Measurements from ENCODE around the gene KLHDC4. TPM values are rescaled to one million over a fixed set of nuclear protein-coding genes. Genes with fewer than 3 reads are reported as not detected.
A peak's percentile ranks its signal among the peaks of the same experiment; 100 is the strongest.
"Not testable (repeated sequence)": the region's sequence is repeated elsewhere in the genome, so short reads cannot be mapped to it uniquely, and the experiment has no call there.

KLHDC4 gene
- total and polyA plus RNA-seq, 5 donors from 2014 or later: 17.0 to 104 (median 17.5) TPM

DNA sequence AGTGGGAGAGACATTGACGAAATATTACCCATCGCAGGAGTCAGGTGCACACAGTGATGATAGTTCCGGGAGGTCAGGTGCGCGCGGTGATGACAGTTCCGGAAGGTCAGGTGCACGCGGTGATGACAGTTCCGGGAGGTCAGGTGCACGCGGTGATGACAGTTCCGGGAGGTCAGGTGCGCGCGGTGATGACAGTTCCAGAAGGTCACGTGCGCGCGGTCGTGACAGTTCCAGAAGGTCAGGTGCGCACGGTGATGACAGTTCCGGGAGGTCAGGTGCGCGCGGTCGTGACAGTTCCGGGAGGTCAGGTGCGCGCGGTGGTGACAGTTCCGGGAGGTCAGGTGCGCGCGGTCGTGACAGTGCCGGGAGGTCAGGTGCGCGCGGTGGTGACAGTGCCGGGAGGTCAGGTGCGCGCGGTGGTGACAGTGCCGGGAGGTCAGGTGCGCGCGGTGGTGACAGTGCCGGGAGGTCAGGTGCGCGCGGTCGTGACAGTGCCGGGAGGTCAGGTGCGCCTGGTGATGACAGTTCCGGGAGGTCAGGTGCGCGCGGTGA is 84.7 kb downstream of the KLHDC4 start:
- H3K4me3 Mint-ChIP-seq; H3K36me3 Mint-ChIP-seq; H3K4me1 ChIP-seq (ENCODE audit: control insufficient read depth, insufficient read depth, low read length, poor library complexity, severe bottlenecking); DNase-seq; H3K27me3 ChIP-seq (ENCODE audit: control insufficient read depth, insufficient read depth, low read length); H3K27me3 Mint-ChIP-seq; H3K36me3 ChIP-seq (ENCODE audit: control insufficient read depth, insufficient read depth, low read length); H3K9me3 ChIP-seq (ENCODE audit: control insufficient read depth in 2 of 2, low read length in 2 of 2); H3K4me3 ChIP-seq (ENCODE audit: low read depth, low read length); H3K9me3 Mint-ChIP-seq; H3K4me1 Mint-ChIP-seq; H3K27ac ChIP-seq (ENCODE audit: insufficient read depth, low read length, poor library complexity, severe bottlenecking); ATAC-seq (ENCODE audit: low read depth in 2 of 2): not testable (repeated sequence)
- peak overlapping the region in 1 of 3 donors; percentile 38 for H3K27ac Mint-ChIP-seq

GRCh38 chr16:87680272-87680644 is 85.5 kb downstream of the KLHDC4 start:
- ATAC-seq (ENCODE audit: low read depth in 2 of 2): no peak

GRCh38 chr16:87679593-87680271 is 86.1 kb downstream of the KLHDC4 start:
- Mint-ChIP-seq H3K36me3 (no peaks in the 10 kb centered on the region), H3K4me1 (peaks cover 0 to 2% (median 0%) of the 10 kb centered on the region in 4 donors), H3K27ac (no peak overlapping the region), H3K9me3 (no peaks in the 10 kb centered on the region), H3K4me3 (no peak overlapping the region), H3K27me3 (no peaks in the 10 kb centered on the region)
- H3K9me3 ChIP-seq (ENCODE audit: control insufficient read depth in 2 of 2, low read length in 2 of 2): no peaks in the 10 kb centered on the region
- H3K27ac ChIP-seq (ENCODE audit: insufficient read depth, low read length, poor library complexity, severe bottlenecking): no peak overlapping the region
- no peaks in the 10 kb centered on the region for H3K36me3 ChIP-seq (ENCODE audit: control insufficient read depth, insufficient read depth, low read length)
- H3K4me1 ChIP-seq (ENCODE audit: control insufficient read depth, insufficient read depth, low read length, poor library complexity, severe bottlenecking): no peaks in the 10 kb centered on the region
- no peak for DNase-seq
- no peak overlapping the region for H3K4me3 ChIP-seq (ENCODE audit: low read depth, low read length)
- ATAC-seq (ENCODE audit: low read depth in 2 of 2): no peak
- no peaks in the 10 kb centered on the region for H3K27me3 ChIP-seq (ENCODE audit: control insufficient read depth, insufficient read depth, low read length)

More at GRCh38 chr16:87680272-87680644, 85.5 kb downstream of the KLHDC4 start:
- Histone ChIP-seq H3K4me3 (ENCODE audit: low read depth, low read length) (no peak overlapping the region), H3K9me3 (ENCODE audit: control insufficient read depth in 2 of 2, low read length in 2 of 2) (no peaks in the 10 kb centered on the region), H3K27ac (ENCODE audit: insufficient read depth, low read length, poor library complexity, severe bottlenecking) (no peak overlapping the region), H3K4me1 (ENCODE audit: control insufficient read depth, insufficient read depth, low read length, poor library complexity, severe bottlenecking) (no peaks in the 10 kb centered on the region), H3K36me3 (ENCODE audit: control insufficient read depth, insufficient read depth, low read length) (no peaks in the 10 kb centered on the region), H3K27me3 (ENCODE audit: control insufficient read depth, insufficient read depth, low read length) (no peaks in the 10 kb centered on the region)
- no peaks in the 10 kb centered on the region for H3K36me3 Mint-ChIP-seq
- no peaks in the 10 kb centered on the region for H3K9me3 Mint-ChIP-seq
- H3K4me1 Mint-ChIP-seq: peaks cover 0 to 2% (median 0%) of the 10 kb centered on the region in 4 donors
- H3K27me3 Mint-ChIP-seq: no peaks in the 10 kb centered on the region
- H3K27ac Mint-ChIP-seq: no peak overlapping the region
- no peak for DNase-seq
- H3K4me3 Mint-ChIP-seq: no peak overlapping the region

GRCh38 chr16:87678618-87679017 is 87.2 kb downstream of the KLHDC4 start:
- H3K4me3 Mint-ChIP-seq: no peak overlapping the region
- no peak overlapping the region for H3K27ac Mint-ChIP-seq
- H3K4me3 ChIP-seq (ENCODE audit: low read depth, low read length): no peak overlapping the region
- H3K27me3 Mint-ChIP-seq: no peaks in the 10 kb centered on the region
- H3K4me1 Mint-ChIP-seq: peaks cover 0 to 2% (median 0%) of the 10 kb centered on the region in 4 donors
- DNase-seq (no peak), ATAC-seq (ENCODE audit: low read depth in 2 of 2) (no peak)
- no peaks in the 10 kb centered on the region for H3K36me3 ChIP-seq (ENCODE audit: control insufficient read depth, insufficient read depth, low read length)
- no peaks in the 10 kb centered on the region for H3K36me3 Mint-ChIP-seq
- H3K4me1 ChIP-seq (ENCODE audit: control insufficient read depth, insufficient read depth, low read length, poor library complexity, severe bottlenecking): no peaks in the 10 kb centered on the region
- no peaks in the 10 kb centered on the region for H3K27me3 ChIP-seq (ENCODE audit: control insufficient read depth, insufficient read depth, low read length)
- no peaks in the 10 kb centered on the region for H3K9me3 ChIP-seq (ENCODE audit: control insufficient read depth in 2 of 2, low read length in 2 of 2)
- no peak overlapping the region for H3K27ac ChIP-seq (ENCODE audit: insufficient read depth, low read length, poor library complexity, severe bottlenecking)
- no peaks in the 10 kb centered on the region for H3K9me3 Mint-ChIP-seq

- Histone ChIP-seq H3K36me3 (ENCODE audit: control insufficient read depth, insufficient read depth, low read length) (no peaks in the 10 kb centered on the region), H3K4me3 (ENCODE audit: low read depth, low read length) (no peak overlapping the region), H3K27me3 (ENCODE audit: control insufficient read depth, insufficient read depth, low read length) (no peaks in the 10 kb centered on the region), H3K4me1 (ENCODE audit: control insufficient read depth, insufficient read depth, low read length, poor library complexity, severe bottlenecking) (no peaks in the 10 kb centered on the region), H3K27ac (ENCODE audit: insufficient read depth, low read length, poor library complexity, severe bottlenecking) (no peak overlapping the region), H3K9me3 (ENCODE audit: control insufficient read depth in 2 of 2, low read length in 2 of 2) (no peaks in the 10 kb centered on the region)
- Mint-ChIP-seq H3K27me3 (no peaks in the 10 kb centered on the region), H3K36me3 (no peaks in the 10 kb centered on the region), H3K4me3 (no peak overlapping the region), H3K4me1 (peaks cover 0 to 2% (median 0%) of the 10 kb centered on the region in 4 donors), H3K9me3 (no peaks in the 10 kb centered on the region), H3K27ac (peak overlapping the region in 1 of 3 donors; percentile 80)
- ATAC-seq (ENCODE audit: low read depth in 2 of 2) (no peak), DNase-seq (no peak)
These were observed 88.0 kb downstream of the KLHDC4 start for GRCh38 chr16:87677830-87678229.

GRCh38 chr16:87675111-87675719 is 90.6 kb downstream of the KLHDC4 start:
- H3K4me3 Mint-ChIP-seq: no peak overlapping the region
- ATAC-seq (ENCODE audit: low read depth in 2 of 2) (no peak), DNase-seq (no peak)
- H3K9me3 Mint-ChIP-seq: no peaks in the 10 kb centered on the region
- H3K27me3 ChIP-seq (ENCODE audit: control insufficient read depth, insufficient read depth, low read length): no peaks in the 10 kb centered on the region
- H3K36me3 Mint-ChIP-seq: no peaks in the 10 kb centered on the region
- no peaks in the 10 kb centered on the region for H3K4me1 ChIP-seq (ENCODE audit: control insufficient read depth, insufficient read depth, low read length, poor library complexity, severe bottlenecking)
- H3K27me3 Mint-ChIP-seq: no peaks in the 10 kb centered on the region
- no peak overlapping the region for H3K4me3 ChIP-seq (ENCODE audit: low read depth, low read length)
- H3K9me3 ChIP-seq (ENCODE audit: control insufficient read depth in 2 of 2, low read length in 2 of 2): no peaks in the 10 kb centered on the region
- no peaks in the 10 kb centered on the region for H3K4me1 Mint-ChIP-seq
- peak overlapping the region in 2 of 3 donors; percentile 46 to 80 for H3K27ac Mint-ChIP-seq
- H3K27ac ChIP-seq (ENCODE audit: insufficient read depth, low read length, poor library complexity, severe bottlenecking): no peak overlapping the region
- no peaks in the 10 kb centered on the region for H3K36me3 ChIP-seq (ENCODE audit: control insufficient read depth, insufficient read depth, low read length)

- Mint-ChIP-seq H3K4me1 (no peaks in the 10 kb centered on the region), H3K27me3 (no peaks in the 10 kb centered on the region), H3K4me3 (no peak overlapping the region), H3K9me3 (no peaks in the 10 kb centered on the region), H3K36me3 (no peaks in the 10 kb centered on the region), H3K27ac (no peak overlapping the region)
- H3K4me1 ChIP-seq (ENCODE audit: control insufficient read depth, insufficient read depth, low read length, poor library complexity, severe bottlenecking): no peaks in the 10 kb centered on the region
- DNase-seq: no peak
- H3K27me3 ChIP-seq (ENCODE audit: control insufficient read depth, insufficient read depth, low read length): no peaks in the 10 kb centered on the region
- no peak overlapping the region for H3K27ac ChIP-seq (ENCODE audit: insufficient read depth, low read length, poor library complexity, severe bottlenecking)
- ATAC-seq (ENCODE audit: low read depth in 2 of 2): no peak
- no peaks in the 10 kb centered on the region for H3K9me3 ChIP-seq (ENCODE audit: control insufficient read depth in 2 of 2, low read length in 2 of 2)
- H3K4me3 ChIP-seq (ENCODE audit: low read depth, low read length): no peak overlapping the region
- no peaks in the 10 kb centered on the region for H3K36me3 ChIP-seq (ENCODE audit: control insufficient read depth, insufficient read depth, low read length)
These were observed 91.4 kb downstream of the KLHDC4 start for GRCh38 chr16:87674419-87674818.

Data from CD4-positive, CD25-positive, alpha-beta regulatory T cell (primary cell).